ENCODE results near the gene MFSD6.
"Not testable (repeated sequence)": the region's sequence is repeated elsewhere in the genome, so short reads cannot be mapped to it uniquely, and the experiment has no call there.

- not testable (repeated sequence) for TF ChIP-seq EZH2 (IDR thresholded peaks at IDR 0.05; ENCODE audit: low read length, missing control alignments); CTCF (conservative IDR thresholded peaks at IDR 0.05 in 1 of 2, IDR thresholded peaks at IDR 0.05 in 1 of 2; ENCODE audit: low read depth in 1 of 2, low read length in 2 of 2)
These were observed 49.3 kb upstream of the MFSD6 start for GRCh38 chr2:190358655-190359448.
